ENCODE data around the gene VWA5B1. TPM values are rescaled to one million over a fixed set of nuclear protein-coding genes. Genes with fewer than 3 reads are reported as not detected.

Gene VWA5B1
- total and polyA plus RNA-seq, 2 of the 8 experiments (the other 6 are each of a cell fraction or from before 2014, with no cell fraction given) = 0.54 to 2.3 TPM

GRCh38 chr1:20349971-20350370 lies 59.3 kb downstream of the VWA5B1 start:
- no peaks in the 10 kb centered on the region for H3K23me2 ChIP-seq (ENCODE audit: low read depth, low read length)
- H3K79me2 ChIP-seq (ENCODE audit: control insufficient read depth in 1 of 2, insufficient read depth in 2 of 2, low read length in 2 of 2) = no peaks in the 10 kb centered on the region
- no peak overlapping the region for H2BK12ac ChIP-seq (ENCODE audit: low read depth, low read length)
- H4K91ac ChIP-seq (replicated peaks; ENCODE audit: insufficient read length, low read length) = no peak overlapping the region
- no peak overlapping the region for H2AFZ ChIP-seq (ENCODE audit: low read length)
- no peak overlapping the region for H4K5ac ChIP-seq (ENCODE audit: insufficient read length, low read depth, low read length)
- H3K27me3 ChIP-seq (replicated peaks in 1 of 4; ENCODE audit: control insufficient read depth in 3 of 4, extremely low read depth in 1 of 4, insufficient read depth in 3 of 4, low read length in 3 of 4) = no peaks in the 10 kb centered on the region; a peak in 1 of 7 replicates
- no peak overlapping the region for H2BK120ac ChIP-seq (replicated peaks; ENCODE audit: low read depth, low read length)
- H2BK15ac ChIP-seq (ENCODE audit: low read length) = no peak overlapping the region
- H3K56ac ChIP-seq (replicated peaks; ENCODE audit: insufficient read length, low read depth, low read length) = no peak overlapping the region
- no peak overlapping the region for H3K4me2 ChIP-seq (ENCODE audit: insufficient read depth in 1 of 2, low read depth in 2 of 2, low read length in 2 of 2)
- H3K23ac ChIP-seq (ENCODE audit: insufficient read length) = no peak overlapping the region
- no peak overlapping the region for H2BK5ac ChIP-seq (ENCODE audit: low read depth, low read length)
- H3K4me3 ChIP-seq (ENCODE audit: extremely low read depth in 1 of 4, insufficient read depth in 2 of 4, low read depth in 3 of 4, low read length in 4 of 4) = no peak overlapping the region
- no peak overlapping the region for H3K14ac ChIP-seq (ENCODE audit: insufficient read length)
- FAIRE-seq (no peak), DNase-seq (ENCODE audit: low read depth in 1 of 2, low spot score in 2 of 2) (no peak)
- H4K8ac ChIP-seq (ENCODE audit: extremely low read depth, insufficient read depth, low read length) = no peak overlapping the region
- WGBS, 2 experiments (ENCODE audit: extremely low coverage in 1 of 2, insufficient coverage in 1 of 2, insufficient read length in 1 of 2, insufficient replicate concordance in 2 of 2, low coverage in 1 of 2, low lambda C conversion rate in 2 of 2, missing lambda C conversion rate in 1 of 2) = 86% methylated on average over 12 of the region's 12 CpGs; no CpG with 5 or more reads in 1 of the 2 experiments
- H2AK5ac ChIP-seq (ENCODE audit: low read depth, low read length) = no peak overlapping the region
- H3K9me3 ChIP-seq (ENCODE audit: insufficient read depth in 2 of 2, low read depth in 1 of 2, low read length in 1 of 2) = no peaks in the 10 kb centered on the region
- TF ChIP-seq SIX5 (IDR thresholded peaks at IDR 0.05; ENCODE audit: low read depth, low read length) (no peak), RFX5 (IDR thresholded peaks at IDR 0.05; ENCODE audit: borderline replicate concordance, low read depth, low read length) (no peak)
- H3K9ac ChIP-seq (replicated peaks in 1 of 4; ENCODE audit: extremely low read depth in 1 of 4, low read depth in 3 of 4, low read length in 3 of 4) = no peak overlapping the region
- CTCF ChIA-PET (ENCODE audit: partially characterized antibody) = interaction anchor here (0.9 to 4.5 kb wide), 3 partner anchors 13 to 144 kb away, joined by 3 to 37 read pairs (median 8); no protein-coding TSS in a partner anchor
- no peaks in the 10 kb centered on the region for H3K4me1 ChIP-seq (replicated peaks in 1 of 4; ENCODE audit: control insufficient read depth in 3 of 4, insufficient read depth in 4 of 4, low read length in 3 of 4)
- H4K20me1 ChIP-seq (replicated peaks in 1 of 2; ENCODE audit: control insufficient read depth in 1 of 2, insufficient read depth in 2 of 2, low read length in 2 of 2) = peaks cover 0 to 2% of the 10 kb centered on the region in 2 experiments
- H3K79me1 ChIP-seq (ENCODE audit: low read depth, low read length) = no peaks in the 10 kb centered on the region
- no peak overlapping the region for H2BK20ac ChIP-seq (ENCODE audit: low read length)
- no peak overlapping the region for H3K27ac ChIP-seq (ENCODE audit: low read depth, low read length)
- no peak overlapping the region for H3K18ac ChIP-seq (ENCODE audit: extremely low read depth, low read length)
- H3K36me3 ChIP-seq (ENCODE audit: control insufficient read depth in 2 of 4, insufficient read depth in 4 of 4, low read length in 3 of 4) = no peaks in the 10 kb centered on the region
- POLR2A ChIA-PET (ENCODE audit: partially characterized antibody) = no interaction called here
- H3K4ac ChIP-seq (replicated peaks; ENCODE audit: insufficient read length, low read depth, low read length) = no peak overlapping the region

All from H1 (cell line).